G401.6 (cell line): ENCODE results near the gene C6orf118.

Source experiments
- FAIRE-seq: peaks from 2 replicates; lab custom pipeline; 2012; peaks lifted over from hg19 to GRCh38; lab: Jason Lieb, UNC

Gene C6orf118

GRCh38 chr6:165244524-165245247 lies 64.7 kb downstream of the C6orf118 start:
- FAIRE-seq, result no peak

- no peak for FAIRE-seq
Measured at GRCh38 chr6:165243801-165244200, 65.6 kb downstream of the C6orf118 start.

- FAIRE-seq, result no peak
Measured at GRCh38 chr6:165236326-165236725, 73.1 kb downstream of the C6orf118 start.

- no peak for FAIRE-seq
Measured at GRCh38 chr6:165232731-165233488, 76.5 kb downstream of the C6orf118 start.

- no peak for FAIRE-seq
Measured at GRCh38 chr6:165231581-165232561, 77.5 kb downstream of the C6orf118 start.

- FAIRE-seq, result no peak
Measured at GRCh38 chr6:165231177-165231576, 78.2 kb downstream of the C6orf118 start.
